ENCODE measurements around the gene PAGE3. TPM values are rescaled to one million over a fixed set of nuclear protein-coding genes. Genes with fewer than 3 reads are reported as not detected.

The PAGE3 gene
- polyA plus RNA-seq, 1 experiment = not detected

Other genes starting within 250 kb of the PAGE3 start
- not detected in 2 replicates for gene ALAS2, start 233.9 kb downstream of the PAGE3 start, polyA plus RNA-seq (2011; rRNA removed)
- gene PAGE2B, start 189.9 kb downstream of the PAGE3 start, polyA plus RNA-seq (2011; rRNA removed) = not detected in 2 replicates
- not detected in 2 replicates for gene PAGE2, start 175.9 kb downstream of the PAGE3 start, polyA plus RNA-seq (2011; rRNA removed)
- gene PAGE5, start 44.6 kb downstream of the PAGE3 start, polyA plus RNA-seq (2011; rRNA removed) = not detected in 2 replicates
- 31.5 and 41.9 TPM in 2 replicates for gene MAGEH1, start 187.2 kb upstream of the PAGE3 start, polyA plus RNA-seq (2011; rRNA removed)
- 0.96 and 1.4 TPM in 2 replicates for gene USP51, start 224.9 kb upstream of the PAGE3 start, polyA plus RNA-seq (2011; rRNA removed)